Ishikawa (cell line): ENCODE measurements around the gene PTPN6.

Experiments used
- CREB1 ChIP-seq: IDR thresholded peaks from 2 replicates; pipeline ENCODE4 v1.6.1; 2012; ENCODE audit warnings: low read depth
- EP300 ChIP-seq: IDR thresholded peaks from 2 replicates; pipeline ENCODE4 v1.6.1; 2012; ENCODE audit warnings: borderline replicate concordance
- MAX ChIP-seq: IDR thresholded peaks from 2 replicates; pipeline ENCODE4 v1.6.1; 2012
- TAF1 ChIP-seq: IDR thresholded peaks from 2 replicates; pipeline ENCODE4 v1.6.1; 2012; ENCODE audit warnings: low read depth, mild to moderate bottlenecking
- TCF12 ChIP-seq: IDR thresholded peaks from 2 replicates; pipeline ENCODE4 v1.6.1; 2012; ENCODE audit warnings: low read depth
- ZBTB7A ChIP-seq: IDR thresholded peaks from 2 replicates; pipeline ENCODE4 v1.6.1; 2012; ENCODE audit warnings: low read depth

DNA sequence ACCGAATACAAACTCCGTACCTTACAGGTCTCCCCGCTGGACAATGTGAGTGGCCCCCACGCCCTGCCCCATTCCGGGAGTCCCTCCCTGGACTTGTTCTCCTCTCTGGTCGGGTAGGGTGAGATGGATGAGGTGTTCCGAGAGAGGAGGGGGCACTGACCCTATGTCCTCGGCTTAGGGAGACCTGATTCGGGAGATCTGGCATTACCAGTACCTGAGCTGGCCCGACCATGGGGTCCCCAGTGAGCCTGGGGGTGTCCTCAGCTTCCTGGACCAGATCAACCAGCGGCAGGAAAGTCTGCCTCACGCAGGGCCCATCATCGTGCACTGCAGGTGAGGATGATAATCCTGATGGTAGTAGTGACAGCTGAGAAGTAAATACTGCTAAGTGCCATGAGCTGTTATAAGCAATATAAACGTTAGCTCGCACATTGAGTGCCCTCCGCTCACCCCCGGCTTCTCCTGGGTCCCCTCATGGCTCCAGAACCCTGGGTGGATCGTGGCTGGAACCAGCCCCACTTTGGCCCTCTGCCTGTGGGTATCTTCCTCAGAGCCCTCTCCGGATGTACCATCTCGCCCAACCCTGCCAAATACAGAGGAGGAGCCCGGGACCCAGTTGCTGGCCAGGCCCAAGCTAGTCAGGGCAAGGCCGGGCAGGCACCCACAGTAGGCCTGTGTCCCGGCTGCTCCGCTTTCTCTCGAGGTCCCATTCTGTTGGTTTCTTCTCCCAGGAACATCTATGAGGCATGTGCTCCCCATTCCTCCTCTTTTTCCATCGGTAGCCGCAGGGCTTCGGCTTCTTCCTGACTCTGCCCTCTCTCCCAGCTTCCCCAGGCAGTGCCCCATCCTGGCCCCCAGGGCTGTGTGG is 6.8 kb downstream of the PTPN6 start:
- TF ChIP-seq ZBTB7A (no peak), TCF12 (no peak), CREB1 (no peak), EP300 (no peak), MAX (no peak), TAF1 (no peak)
